SKM-1 (cell line): ENCODE results near the gene FAM171A1.
"Not testable (repeated sequence)": the region's sequence is repeated elsewhere in the genome, so short reads cannot be mapped to it uniquely, and the experiment has no call there.

Experiments
- DNase-seq: peaks from one replicate; lab custom pipeline; 2025; ENCODE audit not compliant: unreplicated experiment; lab: John Stamatoyannopoulos, UW

FAM171A1 gene

GRCh38 chr10:15213461-15213861, 157.6 kb downstream of the FAM171A1 start:
- no peak for DNase-seq

- DNase-seq: no peak
Measured at GRCh38 chr10:15211464-15211979, 159.6 kb downstream of the FAM171A1 start.

- DNase-seq: no peak
Measured at GRCh38 chr10:15210521-15210920, 160.6 kb downstream of the FAM171A1 start.

GRCh38 chr10:15209827-15210509, 161.1 kb downstream of the FAM171A1 start:
- DNase-seq: peak; percentile 0

GRCh38 chr10:15208221-15208620, 162.9 kb downstream of the FAM171A1 start:
- no peak for DNase-seq

- not testable (repeated sequence) for DNase-seq
Measured at GRCh38 chr10:15207410-15207809, 163.7 kb downstream of the FAM171A1 start.

- DNase-seq: no peak
Measured at GRCh38 chr10:15202639-15203038, 168.4 kb downstream of the FAM171A1 start.

- not testable (repeated sequence) for DNase-seq
Measured at GRCh38 chr10:15202301-15202621, 168.8 kb downstream of the FAM171A1 start.

GRCh38 chr10:15201589-15202300, 169.3 kb downstream of the FAM171A1 start:
- no peak for DNase-seq

GRCh38 chr10:15200626-15201025, 170.5 kb downstream of the FAM171A1 start:
- no peak for DNase-seq

- no peak for DNase-seq
Measured at GRCh38 chr10:15197911-15198310, 173.2 kb downstream of the FAM171A1 start.

- no peak for DNase-seq
Measured at GRCh38 chr10:15197276-15197675, 173.8 kb downstream of the FAM171A1 start.

- no peak for DNase-seq
Measured at GRCh38 chr10:15196021-15196834, 174.9 kb downstream of the FAM171A1 start.

- no peak for DNase-seq
Measured at GRCh38 chr10:15189133-15189885, 181.8 kb downstream of the FAM171A1 start.

GRCh38 chr10:15188603-15189002, 182.5 kb downstream of the FAM171A1 start:
- no peak for DNase-seq

- no peak for DNase-seq
Measured at GRCh38 chr10:15183689-15184481, 187.2 kb downstream of the FAM171A1 start.

- DNase-seq: no peak
Measured at GRCh38 chr10:15182540-15183207, 188.4 kb downstream of the FAM171A1 start.

- DNase-seq: no peak
Measured at GRCh38 chr10:15181576-15182156, 189.4 kb downstream of the FAM171A1 start.

GRCh38 chr10:15180736-15181135, 190.4 kb downstream of the FAM171A1 start:
- DNase-seq: no peak
